Epithelial cell of umbilical artery (primary cell): ENCODE measurements around the gene KIF26A. TPM values are rescaled to one million over a fixed set of nuclear protein-coding genes. Genes with fewer than 3 reads are reported as not detected.

ENCODE experiments used
- total RNA-seq: library from RNA; depleted of rRNA; stranded (reverse); fragments of >200 nt; gene quantifications from 2 replicates; pipeline ENCODE4 v1.2.3, GENCODE V29; 2014

Gene KIF26A
- 4.4 and 12.0 TPM in 2 replicates for total RNA-seq

GRCh38 chr14:104138098-104138717 lies at the start of gene KIF26A:
Gene KIF26A, plus strand, starts transcription at chr14:104138587. Its CDS starts 136 bp downstream, at chr14:104138723.

Other genes with a start within 250 kb of the KIF26A start
- 1.2 and 1.3 TPM in 2 replicates for gene TDRD9, start 210.1 kb upstream of the KIF26A start, total RNA-seq
- not detected in 2 replicates for gene RD3L, start 196.1 kb upstream of the KIF26A start, total RNA-seq
- gene ASPG, start 52.9 kb upstream of the KIF26A start, total RNA-seq = not detected in 2 replicates